Measurements from ENCODE around the gene CHTOP.
"Not testable (repeated sequence)": the region's sequence is repeated elsewhere in the genome, so short reads cannot be mapped to it uniquely, and the experiment has no call there.

Gene CHTOP

DNA sequence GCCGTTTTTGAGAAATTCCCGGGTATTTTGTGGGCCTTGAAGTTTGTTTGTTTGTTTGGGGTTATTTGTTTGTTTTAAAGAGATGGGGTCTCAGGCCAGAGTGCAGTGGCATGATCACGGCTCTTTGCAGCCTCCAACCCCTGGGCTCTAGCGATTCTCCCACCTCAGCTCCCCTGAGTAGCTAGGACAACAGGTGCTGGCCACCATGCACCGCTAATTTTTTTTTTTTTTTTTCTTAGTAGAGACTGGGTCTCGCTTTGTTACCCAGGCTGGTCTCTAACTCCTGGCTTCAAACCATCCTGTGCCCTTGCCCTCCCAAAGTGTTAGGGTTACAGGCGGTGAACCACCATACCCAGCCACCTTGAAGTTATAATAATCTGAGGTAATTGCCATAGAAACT lies 2.0 kb downstream of the CHTOP start:
- DNase-seq: no peak

DNA sequence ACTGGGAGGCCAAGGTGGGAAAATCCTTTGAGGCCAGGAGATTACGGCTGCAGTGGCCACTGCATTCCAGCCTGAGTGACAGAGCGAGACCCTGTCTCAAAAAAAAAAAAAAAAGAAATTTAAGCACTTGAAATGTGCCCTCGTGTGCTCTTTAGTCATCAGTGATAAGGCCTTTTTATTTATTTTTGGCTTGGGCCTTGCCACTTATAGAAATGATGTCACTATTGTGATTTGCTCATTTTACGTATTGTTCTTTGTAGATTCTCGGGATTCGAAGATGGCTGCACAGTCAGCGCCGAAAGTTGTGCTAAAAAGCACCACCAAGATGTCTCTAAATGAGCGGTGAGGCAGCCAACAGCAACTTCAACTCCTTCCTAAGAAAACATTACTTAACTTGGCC lies 2.4 kb downstream of the CHTOP start:
- no peak for DNase-seq

DNA sequence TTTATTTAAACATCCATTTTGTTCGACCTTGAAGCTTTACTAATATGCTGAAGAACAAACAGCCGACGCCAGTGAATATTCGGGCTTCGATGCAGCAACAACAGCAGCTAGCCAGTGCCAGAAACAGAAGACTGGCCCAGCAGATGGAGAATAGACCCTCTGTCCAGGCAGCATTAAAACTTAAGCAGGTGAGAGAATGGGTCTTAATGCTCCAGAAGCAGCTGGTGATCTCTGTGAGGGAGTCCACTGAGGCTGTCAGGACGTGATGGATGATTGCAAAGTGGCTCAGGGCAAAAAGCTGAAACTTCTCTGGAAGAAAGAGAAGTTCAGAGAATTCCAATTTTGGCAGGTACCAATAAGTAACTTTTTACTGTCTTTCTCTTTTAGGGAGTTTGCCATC lies 4.4 kb downstream of the CHTOP start:
- no peak for DNase-seq

DNA sequence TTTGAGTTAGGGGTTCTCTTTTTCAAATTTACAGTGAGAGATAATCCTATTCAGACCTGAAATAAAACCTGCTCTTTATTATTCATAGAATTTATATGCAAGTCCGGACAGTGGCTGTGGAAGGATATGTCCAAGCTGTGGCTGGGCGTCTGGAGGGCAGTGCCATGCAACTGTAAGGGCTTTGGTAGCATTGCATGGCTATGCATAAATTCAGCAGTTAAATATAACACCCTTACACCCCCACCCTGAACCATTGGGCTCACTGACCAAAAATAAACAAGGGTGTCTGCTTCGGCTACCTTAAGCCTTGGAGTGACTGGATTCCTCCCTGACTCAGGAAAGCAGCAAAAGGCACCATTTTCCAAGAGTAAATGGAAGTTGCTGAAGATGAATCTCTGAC lies 5.4 kb downstream of the CHTOP start:
- DNase-seq: no peak

DNA sequence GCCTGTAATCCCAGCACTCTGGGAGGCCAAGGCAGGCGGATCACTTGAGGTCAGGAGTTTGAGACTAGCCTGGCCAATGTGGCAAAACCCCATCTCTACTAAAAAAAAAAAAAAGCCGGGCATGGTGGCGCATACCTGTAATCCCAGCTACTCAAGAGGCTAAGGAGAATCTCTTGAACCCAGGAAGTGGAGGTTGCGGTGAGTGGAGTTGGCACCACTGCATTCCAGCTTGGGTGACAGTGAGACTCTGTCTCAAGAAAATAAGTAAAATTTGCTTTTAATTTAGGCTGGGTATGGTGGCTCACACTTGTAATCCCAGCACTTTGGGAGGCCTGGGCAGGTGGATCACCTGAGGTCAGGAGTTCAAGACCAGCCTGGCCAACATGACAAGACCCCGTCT lies 6.3 kb downstream of the CHTOP start:
- DNase-seq: not testable (repeated sequence)

DNA sequence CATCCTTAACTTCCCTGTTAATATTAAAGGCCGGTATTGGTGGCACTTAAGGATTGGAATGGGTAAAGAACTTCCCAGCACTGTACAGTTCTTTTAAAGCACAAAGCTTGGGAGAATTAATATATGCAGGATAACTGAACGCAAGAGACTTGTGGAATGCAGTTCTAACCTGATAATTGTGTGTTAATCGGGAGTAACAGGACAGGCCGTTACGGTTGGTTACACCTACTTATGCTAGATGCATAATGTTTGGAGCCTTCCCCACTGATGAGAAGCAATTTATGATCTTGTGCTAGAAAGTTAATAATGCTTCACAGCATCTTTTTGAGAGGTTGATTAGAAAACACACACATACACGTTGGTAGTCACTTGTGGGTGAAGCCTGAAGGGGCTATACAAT lies 7.0 kb downstream of the CHTOP start:
- DNase-seq: no peak

DNA sequence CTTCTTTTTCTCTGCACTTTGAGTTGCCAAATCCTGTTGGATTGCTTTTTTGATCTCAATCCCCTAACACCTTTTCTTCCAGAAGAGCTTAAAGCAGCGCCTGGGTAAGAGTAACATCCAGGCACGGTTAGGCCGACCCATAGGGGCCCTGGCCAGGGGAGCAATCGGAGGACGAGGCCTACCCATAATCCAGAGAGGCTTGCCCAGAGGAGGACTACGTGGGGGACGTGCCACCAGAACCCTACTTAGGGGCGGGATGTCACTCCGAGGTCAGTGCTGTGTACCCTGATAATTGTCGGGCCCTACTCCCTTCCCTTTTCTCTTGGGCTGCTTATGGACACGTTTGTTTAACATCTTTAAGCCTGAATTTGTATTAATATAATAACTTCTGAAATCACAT lies 8.3 kb downstream of the CHTOP start:
- DNase-seq: no peak

DNA sequence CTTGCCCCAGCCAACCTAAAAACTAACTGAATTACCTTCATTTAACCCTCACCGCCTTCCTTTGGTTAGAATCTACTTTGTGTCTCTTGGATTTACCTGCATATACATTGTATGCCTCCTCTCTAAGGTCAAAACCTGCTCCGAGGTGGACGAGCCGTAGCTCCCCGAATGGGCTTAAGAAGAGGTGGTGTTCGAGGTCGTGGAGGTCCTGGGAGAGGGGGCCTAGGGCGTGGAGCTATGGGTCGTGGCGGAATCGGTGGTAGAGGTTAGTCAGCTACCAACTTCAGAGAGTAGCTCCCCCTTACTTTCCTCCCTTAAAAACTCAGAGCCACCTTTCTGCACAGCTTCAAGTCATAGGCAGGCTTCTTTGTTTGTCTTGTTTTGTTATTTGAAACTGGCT lies 9.2 kb downstream of the CHTOP start:
- no peak for DNase-seq

DNA sequence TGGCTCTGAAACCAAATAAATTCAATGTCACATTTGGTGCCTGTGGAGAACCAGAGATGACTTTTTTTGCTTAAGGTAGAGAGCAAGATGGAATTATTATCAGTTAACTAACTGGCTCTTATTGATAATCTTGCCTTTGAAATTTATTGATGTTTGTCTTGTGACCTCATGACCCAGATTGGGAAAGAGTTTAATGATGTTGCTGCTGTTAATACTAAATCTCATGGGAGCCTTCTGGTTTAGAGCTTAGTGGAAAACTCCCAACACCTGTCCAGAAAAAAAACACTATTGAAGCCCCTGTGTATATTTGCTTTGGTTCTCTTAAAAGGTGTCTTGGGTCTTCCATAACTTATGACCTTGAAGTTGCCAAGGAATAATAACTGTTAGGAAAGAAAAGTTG lies 9.9 kb downstream of the CHTOP start:
- no peak for DNase-seq

DNA sequence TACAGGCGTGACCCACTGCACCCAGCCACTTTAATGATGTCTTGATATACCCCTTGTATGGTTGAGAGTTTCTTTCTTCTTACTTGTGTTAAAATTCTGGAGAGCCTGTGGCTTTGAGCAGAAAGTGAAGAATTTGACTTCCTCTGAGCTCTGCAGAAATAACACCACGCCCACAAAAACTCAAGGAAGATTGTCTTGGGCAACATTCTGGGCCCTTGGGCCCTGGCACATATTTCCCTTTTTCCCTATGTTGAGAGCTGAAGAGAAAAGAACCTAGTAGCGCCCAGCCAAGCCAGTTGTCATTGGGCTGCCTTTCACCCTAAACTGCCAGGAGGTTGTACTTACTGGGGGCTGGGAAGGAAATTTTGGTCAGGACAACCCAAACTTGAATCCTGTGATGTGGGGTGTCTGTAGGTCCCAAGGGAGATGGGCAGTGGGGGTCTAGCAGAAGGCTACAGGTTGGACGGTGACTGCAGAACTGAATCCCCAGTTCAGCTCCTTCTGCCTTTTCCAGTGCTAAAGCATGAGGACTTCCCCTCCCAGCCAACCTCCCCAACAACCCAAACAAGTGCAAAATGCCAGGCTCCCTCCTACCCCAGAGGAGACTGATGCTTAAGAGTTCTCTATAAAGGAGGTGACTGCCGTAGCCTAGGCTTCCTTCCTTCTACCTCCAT lies 12.9 kb downstream of the CHTOP start:
- no peak for DNase-seq

DNA sequence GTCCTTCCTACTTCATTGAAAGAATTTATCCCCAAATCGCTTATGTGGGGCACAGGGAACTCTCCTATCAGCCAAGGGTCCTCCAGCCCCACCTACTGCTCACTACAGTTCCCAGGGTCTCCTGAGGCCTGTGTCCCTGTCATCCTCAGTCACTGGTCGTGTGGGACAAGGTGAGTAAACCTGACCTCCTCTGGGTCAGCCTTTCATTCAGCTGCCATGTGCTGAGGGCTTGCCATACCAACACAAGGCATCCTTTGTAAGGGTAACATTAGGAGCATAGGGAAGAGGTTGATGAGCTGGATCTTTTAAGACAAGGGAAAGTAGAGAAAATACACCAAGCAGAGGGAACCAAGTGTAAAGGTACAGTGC lies 13.5 kb downstream of the CHTOP start:
- DNase-seq: no peak

DNA sequence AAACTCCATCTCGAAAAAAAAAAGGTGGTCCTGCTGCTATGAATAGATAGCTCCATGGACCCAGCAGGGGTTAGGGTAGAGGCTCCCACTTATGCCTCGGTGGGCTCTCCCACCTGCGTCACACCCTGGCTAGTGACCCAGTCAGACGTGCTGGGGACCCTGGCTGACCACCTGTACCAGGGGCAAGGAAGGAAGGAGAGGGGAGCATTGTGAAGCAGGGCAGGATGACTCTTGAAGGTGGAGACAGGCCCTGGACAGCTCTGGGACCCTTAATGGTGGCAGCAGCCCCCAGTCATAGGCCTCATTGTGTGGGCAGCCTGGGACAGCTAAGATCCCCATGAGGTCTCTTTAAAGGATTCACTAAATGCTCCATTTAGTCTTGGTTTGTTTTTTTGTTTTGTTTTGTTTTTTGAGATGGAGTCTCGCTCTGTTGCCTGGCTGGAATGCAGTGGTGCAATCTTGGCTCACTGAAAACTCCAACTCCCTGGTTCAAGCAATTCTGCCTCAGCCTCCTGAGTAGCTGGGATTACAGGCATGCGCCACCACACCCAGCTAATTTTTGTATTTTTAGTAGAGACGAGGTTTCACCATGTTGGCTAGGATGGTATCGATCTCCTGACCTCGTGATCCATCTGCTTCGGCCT lies 14.3 kb downstream of the CHTOP start:
- DNase-seq: no peak

DNA sequence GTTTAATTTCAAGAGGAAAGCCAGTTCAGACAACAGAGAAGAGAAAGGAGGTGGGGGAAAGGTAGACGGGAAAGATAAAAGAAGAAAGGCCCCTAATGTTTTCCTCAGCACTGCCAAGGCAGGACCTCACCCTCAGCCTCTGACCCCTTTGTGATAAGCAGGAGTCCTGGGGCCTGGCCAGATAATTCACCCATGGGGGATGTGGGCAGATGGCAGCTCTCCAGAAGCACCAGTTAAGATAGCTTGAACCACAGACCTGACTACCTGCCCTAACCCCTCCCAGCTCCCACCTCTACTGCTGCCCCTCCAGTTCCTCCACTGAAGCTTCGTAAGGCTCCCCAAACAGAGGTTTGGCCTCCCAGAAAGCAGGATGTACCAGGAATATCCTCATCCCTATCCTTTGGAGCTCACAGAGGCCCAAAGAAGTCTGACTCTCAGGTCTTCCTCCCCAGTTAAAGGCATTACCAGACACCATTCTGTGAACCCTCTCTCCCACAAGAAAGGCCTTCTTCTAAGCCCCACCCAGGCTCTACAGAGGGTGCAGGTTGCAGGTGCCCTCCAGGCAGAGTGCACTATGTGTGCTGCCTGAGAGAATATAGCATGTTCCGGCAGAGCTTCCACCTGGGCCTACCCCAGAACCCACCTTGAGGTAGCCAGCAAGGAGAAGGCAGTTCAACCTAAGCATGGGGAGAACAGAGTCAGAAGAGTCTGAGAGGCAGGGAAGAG lies 15.4 kb downstream of the CHTOP start:
- no peak for DNase-seq

DNA sequence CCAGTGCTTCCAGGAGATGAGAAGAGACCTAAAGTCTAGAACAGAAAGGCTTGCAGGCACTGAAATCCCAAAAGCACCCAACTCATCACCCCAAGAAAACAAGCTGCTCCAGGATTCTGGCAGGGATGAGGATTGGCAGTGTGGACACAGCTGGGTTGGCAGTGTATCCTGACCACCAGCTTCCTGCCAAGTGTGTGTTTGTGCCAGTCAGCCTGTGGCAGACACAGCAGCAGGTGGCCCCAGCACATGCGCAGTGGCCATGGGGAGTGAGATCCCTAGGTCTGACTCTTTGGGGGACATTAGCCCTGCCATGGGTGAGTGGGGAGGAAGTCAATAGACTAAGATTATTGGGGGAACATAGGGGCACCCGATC lies 16.0 kb downstream of the CHTOP start:
- no peak for DNase-seq

DNA sequence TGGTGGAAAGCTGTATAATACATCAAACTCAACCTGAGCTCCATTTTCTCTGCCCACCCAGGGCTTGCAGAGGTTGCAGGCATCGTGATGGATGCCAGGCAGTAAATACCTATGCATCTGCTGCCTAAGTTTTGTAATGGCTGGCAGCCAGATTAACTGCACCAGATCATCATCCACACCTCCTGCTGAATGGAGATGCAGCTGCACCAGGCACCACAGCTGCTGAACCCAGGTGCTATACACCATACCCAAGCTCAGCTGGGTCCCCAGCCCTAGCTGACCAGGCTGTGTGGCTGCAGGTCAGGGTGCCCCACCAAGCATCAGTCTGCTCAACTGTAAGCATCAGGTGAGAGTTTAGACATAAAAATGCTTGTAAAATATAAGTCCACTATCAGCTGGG lies 17.9 kb downstream of the CHTOP start:
- no peak for DNase-seq

DNA sequence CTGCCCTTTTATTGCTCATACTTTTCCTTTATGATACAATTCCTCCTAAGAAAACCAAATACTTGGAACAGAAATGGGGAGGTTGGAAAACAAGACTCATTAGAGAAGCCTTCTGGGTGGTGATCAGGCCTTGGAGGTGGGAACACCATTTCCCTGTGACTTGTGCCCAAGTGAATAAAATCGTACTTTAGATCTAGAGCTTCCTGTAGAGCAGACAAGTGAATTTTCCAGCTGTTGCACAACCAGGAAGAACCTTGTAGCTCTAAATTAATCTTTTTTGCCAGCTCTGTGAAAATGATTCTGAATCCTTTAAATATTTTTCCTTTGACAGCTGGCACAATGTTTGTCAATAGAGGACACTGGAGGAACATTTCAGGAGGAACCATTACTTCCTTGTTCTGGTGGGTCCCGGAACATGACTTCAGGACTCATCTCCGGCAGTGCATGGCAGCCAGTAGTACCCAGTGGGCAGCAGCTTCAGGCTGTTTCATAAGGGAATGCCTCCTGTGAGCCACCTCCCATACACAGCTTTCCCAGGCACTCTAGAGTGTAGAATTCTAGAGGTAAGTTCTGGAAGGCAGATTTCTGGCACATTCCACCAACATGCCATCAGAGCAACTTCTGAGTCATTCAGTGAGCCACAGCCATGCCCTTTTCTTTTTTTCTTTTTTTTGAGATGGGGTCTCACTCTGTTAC lies 19.1 kb downstream of the CHTOP start:
- no peak for DNase-seq

DNA sequence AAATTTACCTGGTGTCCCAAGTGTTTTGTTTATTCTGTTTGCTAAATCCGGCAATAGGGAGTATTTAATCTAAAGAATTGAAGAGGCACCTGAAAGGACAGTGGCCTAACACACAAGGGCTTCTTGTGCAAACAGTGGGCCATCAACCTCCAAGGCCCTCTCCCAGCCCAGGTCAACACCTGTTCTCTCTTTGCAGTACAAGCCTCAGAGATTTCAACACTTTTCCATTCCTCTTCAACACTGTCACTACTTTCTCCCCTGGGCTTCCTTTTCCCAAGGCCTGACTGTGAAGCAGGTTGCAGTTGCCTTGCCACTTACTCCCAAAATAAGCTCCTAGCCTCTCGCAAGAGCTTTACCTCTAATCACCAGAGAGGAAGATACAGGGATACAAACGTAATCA lies 21.5 kb downstream of the CHTOP start:
- DNase-seq: no peak

DNA sequence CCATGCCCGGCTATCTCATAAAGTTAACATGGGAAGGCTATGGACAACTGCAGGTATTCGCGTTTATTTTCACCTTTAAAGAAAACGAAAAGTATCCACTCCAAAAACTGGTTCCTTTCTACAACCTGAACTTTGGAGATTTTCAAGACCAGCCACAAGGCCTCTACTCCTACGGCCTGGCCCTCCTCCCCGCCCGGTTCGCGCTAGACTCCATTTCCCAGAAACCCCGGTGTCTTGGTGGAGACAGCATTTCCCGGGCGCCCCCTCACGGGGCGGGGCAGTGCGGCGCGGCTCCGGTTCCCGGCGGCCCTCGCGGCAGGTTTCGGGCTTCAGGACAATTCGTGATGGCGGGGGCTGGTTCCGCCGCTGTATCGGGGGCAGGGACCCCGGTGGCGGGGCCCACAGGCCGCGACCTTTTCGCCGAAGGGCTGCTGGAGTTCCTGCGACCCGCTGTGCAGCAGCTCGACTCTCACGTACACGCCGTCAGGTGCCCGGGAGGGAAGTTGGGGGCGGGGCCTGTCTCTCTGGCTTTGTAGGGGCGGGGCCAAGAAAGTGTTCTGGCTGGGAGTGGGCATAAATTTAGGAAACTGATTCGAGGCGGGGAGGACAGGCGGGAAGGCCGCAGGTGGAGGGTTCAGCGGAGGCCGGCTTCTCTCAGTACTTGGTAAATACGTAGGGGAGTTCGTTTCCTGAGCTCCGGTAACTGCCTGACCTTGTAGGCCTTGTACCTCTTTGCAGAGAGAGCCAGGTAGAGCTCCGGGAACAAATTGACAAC lies 24.7 kb downstream of the CHTOP start, which contains the start of gene SNAPIN:
TSS of gene SNAPIN (plus strand) at position 304 of the 775 bp plus-strand sequence. CDS start at position 345, 41 bp downstream.
- DNase-seq: peak; percentile 93

DNA sequence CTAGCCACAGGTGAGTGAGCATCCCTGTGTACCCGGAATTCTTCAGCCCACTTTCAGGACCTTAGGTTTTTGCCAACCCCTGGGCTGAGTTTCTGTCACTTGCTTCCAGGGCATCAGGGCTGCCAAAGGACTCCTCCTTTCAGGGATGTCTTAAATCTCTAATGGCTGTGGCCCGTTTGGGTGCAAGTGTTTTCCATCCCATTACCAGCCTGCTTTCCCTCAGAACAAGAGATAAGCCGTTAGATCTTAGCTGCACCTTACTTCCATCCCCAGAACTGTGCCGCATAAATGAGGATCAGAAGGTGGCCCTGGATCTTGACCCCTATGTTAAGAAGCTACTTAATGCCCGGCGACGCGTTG lies 25.3 kb downstream of the CHTOP start:
- no peak for DNase-seq

DNA sequence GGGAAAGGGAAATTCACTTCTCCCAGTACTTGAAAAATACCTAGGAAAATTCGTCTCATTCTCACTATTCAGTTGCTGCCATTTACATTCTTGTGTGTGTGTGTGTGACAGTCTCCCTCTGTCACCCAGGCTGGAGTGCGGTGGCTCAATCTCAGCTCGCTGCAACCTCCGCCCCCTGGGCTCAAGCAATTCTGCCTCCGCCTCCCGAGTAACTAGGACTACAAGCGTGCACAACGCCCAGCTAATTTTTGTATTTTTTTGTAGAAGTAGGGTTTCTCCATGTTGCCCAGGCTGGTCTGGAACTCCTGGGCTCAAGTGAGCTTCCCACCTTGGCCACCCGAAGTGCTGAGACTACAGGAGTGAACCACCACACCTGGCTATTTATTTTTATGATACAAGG lies 25.8 kb downstream of the CHTOP start:
- DNase-seq: no peak

DNA sequence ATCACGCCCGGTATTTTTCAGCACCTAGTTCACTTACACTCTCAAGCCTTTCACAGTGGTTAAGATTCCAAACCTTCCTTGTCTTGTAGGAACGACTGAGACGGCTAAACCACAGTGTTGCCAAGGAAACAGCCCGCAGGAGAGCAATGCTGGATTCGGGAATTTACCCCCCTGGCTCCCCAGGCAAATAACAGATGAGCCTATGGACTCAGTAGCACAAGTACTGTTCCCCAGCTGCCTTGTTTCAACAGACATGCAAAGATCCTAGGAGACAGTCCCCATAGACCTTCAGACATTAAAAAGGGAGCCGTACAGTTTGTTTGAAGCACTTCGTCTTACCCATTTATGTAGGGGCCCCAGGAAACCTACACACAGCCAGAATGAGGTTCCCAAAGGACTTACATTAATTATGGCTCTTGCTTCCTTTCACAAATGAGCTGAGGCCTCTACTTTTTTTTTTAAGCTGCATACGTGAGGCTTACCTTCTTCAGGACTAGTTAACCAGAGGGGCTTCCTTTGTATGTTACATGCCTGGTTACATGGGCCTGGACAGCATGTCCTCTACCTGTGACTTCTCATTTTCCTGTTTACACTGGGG lies 27.3 kb downstream of the CHTOP start:
- DNase-seq: no peak

DNA sequence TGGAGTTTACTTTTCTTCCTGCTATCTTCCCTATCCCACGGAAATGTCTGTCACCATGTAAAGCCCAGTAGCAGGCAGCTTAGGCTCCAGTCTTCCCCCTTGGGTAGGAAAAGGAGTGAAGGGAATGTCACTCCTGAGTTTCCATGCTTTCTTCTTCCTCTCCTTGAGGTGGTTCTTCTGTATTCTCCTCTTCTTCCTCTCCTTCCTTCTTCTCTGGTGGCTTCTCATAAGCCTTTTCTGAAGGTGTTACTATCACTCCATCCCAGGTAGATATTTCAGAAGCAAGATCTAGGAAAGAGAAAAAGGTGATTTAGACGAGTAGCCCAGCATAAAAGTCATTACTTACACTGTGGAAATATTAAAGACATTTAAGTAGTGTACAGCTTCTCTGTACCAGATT lies 28.4 kb downstream of the CHTOP start:
- no peak for DNase-seq

DNA sequence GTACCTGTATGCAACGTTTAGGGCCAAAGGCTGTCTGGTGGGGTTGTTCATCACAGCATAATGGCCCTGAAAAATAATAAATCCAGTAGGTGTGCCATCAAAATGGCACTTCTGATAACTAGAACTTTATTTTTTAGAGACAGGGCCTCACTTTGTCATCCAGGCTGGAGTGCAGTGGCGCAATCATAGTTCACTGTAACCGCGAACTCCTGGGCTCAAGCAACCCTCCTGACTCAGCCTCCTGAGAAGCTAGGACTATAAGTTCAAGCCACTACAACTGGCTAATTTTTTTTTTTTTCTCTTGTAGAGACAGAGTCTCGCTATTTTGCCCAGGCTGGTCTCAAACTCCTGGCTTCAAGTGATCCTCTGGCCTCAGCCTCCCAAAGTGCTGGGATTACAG lies 29.3 kb downstream of the CHTOP start:
- no peak for DNase-seq
